ENCODE results near the gene TMEM59. TPM values are rescaled to one million over a fixed set of nuclear protein-coding genes. Genes with fewer than 3 reads are reported as not detected.
"Not testable (repeated sequence)": the region's sequence is repeated elsewhere in the genome, so short reads cannot be mapped to it uniquely, and the experiment has no call there.

TMEM59 gene
- total and polyA plus RNA-seq, 2 of the 8 experiments (the other 6 are each of a cell fraction or from before 2014, with no cell fraction given), result 116 to 139 TPM

DNA sequence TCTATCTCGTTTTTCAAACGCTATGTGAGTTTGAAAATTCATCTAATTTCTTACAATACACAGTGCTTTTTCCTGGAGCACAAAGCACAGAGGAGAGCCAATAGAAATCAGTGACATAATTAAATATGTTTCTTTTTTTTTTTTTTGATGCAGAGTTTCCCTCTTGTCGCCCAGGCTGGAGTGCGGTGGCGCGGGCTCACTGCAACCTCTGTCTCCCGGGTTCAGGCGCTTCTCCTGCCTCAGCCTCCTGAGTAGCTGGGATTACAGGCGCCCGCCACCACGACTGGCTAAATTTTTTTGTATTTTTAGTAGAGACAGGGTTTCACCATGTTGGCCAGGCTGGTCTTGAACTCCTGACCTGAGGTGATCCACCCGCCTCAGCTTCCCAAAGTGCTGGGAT, 2.6 kb downstream of the TMEM59 start:
- H2BK120ac ChIP-seq (replicated peaks; ENCODE audit: low read depth, low read length); H3K4me1 ChIP-seq (replicated peaks in 1 of 4; ENCODE audit: control insufficient read depth in 3 of 4, insufficient read depth in 4 of 4, low read length in 3 of 4); H2AK5ac ChIP-seq (ENCODE audit: low read depth, low read length); H2BK15ac ChIP-seq (ENCODE audit: low read length); H3K23me2 ChIP-seq (ENCODE audit: low read depth, low read length); POLR2A ChIA-PET (ENCODE audit: partially characterized antibody); H4K20me1 ChIP-seq (replicated peaks in 1 of 2; ENCODE audit: control insufficient read depth in 1 of 2, insufficient read depth in 2 of 2, low read length in 2 of 2); FAIRE-seq; H3K9ac ChIP-seq (replicated peaks in 1 of 4; ENCODE audit: extremely low read depth in 1 of 4, low read depth in 3 of 4, low read length in 3 of 4); H3K56ac ChIP-seq (replicated peaks; ENCODE audit: insufficient read length, low read depth, low read length); H2AFZ ChIP-seq (ENCODE audit: low read length); H3K4me2 ChIP-seq (ENCODE audit: insufficient read depth in 1 of 2, low read depth in 2 of 2, low read length in 2 of 2); H3K23ac ChIP-seq (ENCODE audit: insufficient read length); H4K91ac ChIP-seq (replicated peaks; ENCODE audit: insufficient read length, low read length); H3K27me3 ChIP-seq (replicated peaks in 1 of 4; ENCODE audit: control insufficient read depth in 3 of 4, extremely low read depth in 1 of 4, insufficient read depth in 3 of 4, low read length in 3 of 4); H4K5ac ChIP-seq (ENCODE audit: insufficient read length, low read depth, low read length); H3K14ac ChIP-seq (ENCODE audit: insufficient read length); H3K36me3 ChIP-seq (ENCODE audit: control insufficient read depth in 2 of 4, insufficient read depth in 4 of 4, low read length in 3 of 4); H4K8ac ChIP-seq (ENCODE audit: extremely low read depth, insufficient read depth, low read length); H2BK5ac ChIP-seq (ENCODE audit: low read depth, low read length); DNase-seq (ENCODE audit: low read depth in 1 of 2, low spot score in 2 of 2); H3K18ac ChIP-seq (ENCODE audit: extremely low read depth, low read length); H2BK12ac ChIP-seq (ENCODE audit: low read depth, low read length); H3K79me1 ChIP-seq (ENCODE audit: low read depth, low read length); H2BK20ac ChIP-seq (ENCODE audit: low read length); H3K27ac ChIP-seq (ENCODE audit: low read depth, low read length); H3K9me3 ChIP-seq (ENCODE audit: insufficient read depth in 2 of 2, low read depth in 1 of 2, low read length in 1 of 2); H3K4ac ChIP-seq (replicated peaks; ENCODE audit: insufficient read length, low read depth, low read length); H3K4me3 ChIP-seq (ENCODE audit: extremely low read depth in 1 of 4, insufficient read depth in 2 of 4, low read depth in 3 of 4, low read length in 4 of 4): not testable (repeated sequence)
- WGBS, 2 experiments (ENCODE audit: extremely low coverage in 1 of 2, insufficient coverage in 1 of 2, insufficient read length in 1 of 2, insufficient replicate concordance in 2 of 2, low coverage in 1 of 2, low lambda C conversion rate in 2 of 2, missing lambda C conversion rate in 1 of 2), result 95% methylated on average over 11 of the region's 12 CpGs; no CpG with 5 or more reads in 1 of the 2 experiments
- H3K79me2 ChIP-seq (ENCODE audit: control insufficient read depth in 1 of 2, insufficient read depth in 2 of 2, low read length in 2 of 2), result peaks cover 7 to 60% of the 10 kb centered on the region in 2 experiments; a peak in 3 of 4 replicates
- CTCF ChIA-PET (ENCODE audit: partially characterized antibody), result interaction anchor here (2.4 to 3.5 kb wide), 2 partner anchors 58 to 189 kb away, joined by 7 to 10 read pairs; no protein-coding TSS in a partner anchor
